NCI-H2171 (cell line): ENCODE measurements around the gene MAD1L1.

Source experiments
- DNase-seq: peaks from one replicate; lab custom pipeline; 2025; lab: John Stamatoyannopoulos, UW

MAD1L1 gene

GRCh38 chr7:2242541-2243429 is 10.0 kb upstream of the MAD1L1 start:
- DNase-seq: no peak

GRCh38 chr7:2241580-2242540 is 9.1 kb upstream of the MAD1L1 start, which contains the start of the genes MRM2 and NUDT1:
Gene MRM2 (minus strand): TSS chr7:2242205. CDS start chr7:2242169, 36 bp downstream.
Gene NUDT1 (plus strand): TSS chr7:2242226. CDS start chr7:2244575, 2,349 bp downstream.
- peak; percentile 74 for DNase-seq

GRCh38 chr7:2239242-2239641 is 6.5 kb upstream of the MAD1L1 start:
- DNase-seq: no peak

- DNase-seq: peak; percentile 71
These were observed 4.4 kb upstream of the MAD1L1 start for GRCh38 chr7:2237109-2237602.

GRCh38 chr7:2233926-2234325 is 1.2 kb upstream of the MAD1L1 start:
- no peak for DNase-seq

GRCh38 chr7:2231992-2232765 is 566 bp downstream of the MAD1L1 start:
- DNase-seq: no peak

GRCh38 chr7:2230882-2231281 is 1.9 kb downstream of the MAD1L1 start:
- no peak for DNase-seq

- no peak for DNase-seq
These were observed 2.5 kb downstream of the MAD1L1 start for GRCh38 chr7:2230226-2230625.

GRCh38 chr7:2229467-2229866 is 3.3 kb downstream of the MAD1L1 start:
- DNase-seq: no peak

- DNase-seq: no peak
These were observed 3.8 kb downstream of the MAD1L1 start for GRCh38 chr7:2228921-2229320.

- no peak for DNase-seq
These were observed 5.0 kb downstream of the MAD1L1 start for GRCh38 chr7:2227699-2228098.

GRCh38 chr7:2225830-2226229 is 6.9 kb downstream of the MAD1L1 start:
- DNase-seq: no peak

GRCh38 chr7:2225336-2225735 is 7.4 kb downstream of the MAD1L1 start:
- no peak for DNase-seq

GRCh38 chr7:2224934-2225333 is 7.8 kb downstream of the MAD1L1 start:
- no peak for DNase-seq

- DNase-seq: no peak
These were observed 8.2 kb downstream of the MAD1L1 start for GRCh38 chr7:2224491-2224928.

- DNase-seq: no peak
These were observed 9.4 kb downstream of the MAD1L1 start for GRCh38 chr7:2223321-2223720.

- DNase-seq: no peak
These were observed 10.2 kb downstream of the MAD1L1 start for GRCh38 chr7:2222516-2222915.

- DNase-seq: no peak
These were observed 11.8 kb downstream of the MAD1L1 start for GRCh38 chr7:2220954-2221353.

GRCh38 chr7:2220506-2220905 is 12.2 kb downstream of the MAD1L1 start:
- no peak for DNase-seq

- no peak for DNase-seq
These were observed 12.7 kb downstream of the MAD1L1 start for GRCh38 chr7:2220030-2220429.

GRCh38 chr7:2219606-2220005 is 13.1 kb downstream of the MAD1L1 start:
- DNase-seq: no peak

GRCh38 chr7:2219136-2219535 is 13.6 kb downstream of the MAD1L1 start:
- no peak for DNase-seq
